GM12878 (cell line): ENCODE data around the gene CAV1. TPM values are rescaled to one million over a fixed set of nuclear protein-coding genes. Genes with fewer than 3 reads are reported as not detected.

Experiments
- ATAC-seq: fragments of 200-7000 bp; cut with Tn5 transposase; 3 replicates; pipeline ENCODE4 v1.9.1; 2020; ENCODE audit warnings: mild to moderate bottlenecking, moderate library complexity
- BruUV-seq: library from RNA; stranded (reverse); fragments of 400-500 nt; replicated peaks from 2 replicates; lab custom pipeline; 2021; lab: Mats Ljungman, UMichigan
- CTCF ChIA-PET: fragments of 300-600 bp; sonication (Branson Sonifier 250); formaldehyde crosslinking; extraction: SDS; loops from one replicate; lab custom pipeline; 2021; ENCODE audit warnings: inconsistent platforms; lab: Yijun Ruan, JAX
- POLR2A ChIA-PET: fragments of 350-600 bp; formaldehyde crosslinking; extraction: SDS; loops from one replicate; lab custom pipeline; 2021; ENCODE audit warnings: inconsistent platforms; lab: Charles Lee
- RAD21 ChIA-PET: fragments of 300-600 bp; sonication (Branson Sonifier 250); formaldehyde crosslinking; loops from one replicate; lab custom pipeline; 2023; ENCODE audit warnings: antibody characterized with exemption; ENCODE audit not compliant: unreplicated experiment; lab: Charles Lee
- SMC1A ChIA-PET: fragments of 300-600 bp; sonication (Branson Sonifier 250); formaldehyde crosslinking; loops from one replicate; lab custom pipeline; 2023; ENCODE audit not compliant: unreplicated experiment, uncharacterized antibody; lab: Charles Lee
- DNase-seq: peaks from one replicate; pipeline ENCODE4 v3.0.0-alpha.2; 2011; ENCODE audit warnings: low read depth, low spot score
- FAIRE-seq: peaks from 3 replicates; lab custom pipeline; 2011; peaks lifted over from hg19 to GRCh38; lab: Jason Lieb, UNC
- H2AFZ ChIP-seq: 2 replicates; pipeline ENCODE4 v1.6.0; 2011; ENCODE audit warnings: low read depth, low read length, control low read depth; ENCODE audit not compliant: control insufficient read depth
- H3K27ac ChIP-seq: 2 replicates; pipeline ENCODE4 v1.5.1; 2011; ENCODE audit warnings: control low read depth; ENCODE audit not compliant: control insufficient read depth, insufficient read depth
- H3K27me3 ChIP-seq, 2 experiments: replicated peaks in 1 of 2; 2 replicates each; pipeline versions ENCODE4 v1.6.0 to v1.6.1; 2011; ENCODE audit warnings: low read length in 1 of 2; ENCODE audit not compliant: control insufficient read depth in 2 of 2, insufficient read depth in 2 of 2
- H3K36me3 ChIP-seq, 2 experiments: 2 replicates each; pipeline ENCODE4 v1.5.1; 2011; ENCODE audit warnings: low read length in 1 of 2; ENCODE audit not compliant: control insufficient read depth in 2 of 2, insufficient read depth in 2 of 2
- H3K4me1 ChIP-seq: 2 replicates; pipeline ENCODE4 v1.6.1; 2011; ENCODE audit warnings: mild to moderate bottlenecking, low read length, moderate library complexity, mixed read lengths; ENCODE audit not compliant: control insufficient read depth, insufficient read depth
- H3K4me2 ChIP-seq: 2 replicates; pipeline ENCODE4 v1.6.0; 2011; ENCODE audit warnings: control low read depth; ENCODE audit not compliant: control insufficient read depth, insufficient read depth
- H3K4me3 ChIP-seq: fragments of 200-600 bp; sonication (generic); 2 replicates; pipeline ENCODE4 v1.5.1; 2016
- H3K79me2 ChIP-seq: 2 replicates; pipeline ENCODE4 v1.6.0; 2011; ENCODE audit warnings: low read length; ENCODE audit not compliant: control insufficient read depth, insufficient read depth
- H3K9ac ChIP-seq: 2 replicates; pipeline ENCODE4 v1.8.0; 2011; ENCODE audit warnings: low read length, control low read depth, mixed read lengths; ENCODE audit not compliant: control insufficient read depth, insufficient read depth
- H3K9me3 ChIP-seq: replicated peaks from 3 replicates; pipeline ENCODE4 v1.5.1; 2011; ENCODE audit warnings: mild to moderate bottlenecking, low read length; ENCODE audit not compliant: control insufficient read depth, insufficient read depth
- H4K20me1 ChIP-seq: 2 replicates; pipeline ENCODE4 v1.6.0; 2011; ENCODE audit not compliant: control insufficient read depth, insufficient read depth
- EED ChIP-seq: sonication (generic); IDR thresholded peaks from 2 replicates; pipeline ENCODE4 v1.6.1; 2016; ENCODE audit warnings: antibody characterized with exemption, low read depth
- EGR1 ChIP-seq, 2 experiments: IDR thresholded peaks; 1 replicate in 1 of 2; 2 replicates in 1 of 2; pipeline ENCODE4 v1.6.1; 2011 to 2012; ENCODE audit warnings: low read depth in 2 of 2, low read length in 2 of 2, borderline replicate concordance in 1 of 2, mild to moderate bottlenecking in 1 of 2, moderate library complexity in 1 of 2
- ETV6 ChIP-seq, 2 experiments: fragments of 450-650 bp in 1 of 2; IDR thresholded peaks in 1 of 2; conservative IDR thresholded peaks in 1 of 2; 2 replicates each; pipeline ENCODE4 v1.6.1; 2014; ENCODE audit warnings: antibody characterized with exemption in 1 of 2, borderline replicate concordance in 1 of 2, low read depth in 1 of 2, mild to moderate bottlenecking in 1 of 2, moderate library complexity in 1 of 2
- FOXM1 ChIP-seq: IDR thresholded peaks from 2 replicates; pipeline ENCODE4 v1.6.1; 2012; ENCODE audit warnings: low read depth, mild to moderate bottlenecking, inconsistent platforms, low read length, moderate library complexity
- IKZF2 ChIP-seq, 2 experiments: fragments of 450-650 bp; IDR thresholded peaks; 2 replicates each; pipeline ENCODE4 v1.6.1; 2017; ENCODE audit warnings: mild to moderate bottlenecking in 2 of 2, moderate library complexity in 2 of 2
- LARP7 ChIP-seq: fragments of 450-650 bp; IDR thresholded peaks from 2 replicates; pipeline ENCODE4 v1.6.1; 2017; ENCODE audit warnings: mild to moderate bottlenecking
- MTA2 ChIP-seq: fragments of 450-650 bp; IDR thresholded peaks from 2 replicates; pipeline ENCODE4 v1.6.1; 2016; ENCODE audit warnings: low read depth, mild to moderate bottlenecking, moderate library complexity
- MTA3 ChIP-seq: IDR thresholded peaks from 2 replicates; pipeline ENCODE4 v1.6.1; 2012; ENCODE audit warnings: low read length, inconsistent platforms, borderline replicate concordance
- PML ChIP-seq: IDR thresholded peaks from 2 replicates; pipeline ENCODE4 v1.6.1; 2012; ENCODE audit warnings: low read length, inconsistent platforms
- RAD51 ChIP-seq: fragments of 450-650 bp; IDR thresholded peaks from 2 replicates; pipeline ENCODE4 v1.6.1; 2016; ENCODE audit warnings: moderate library complexity, mild to moderate bottlenecking, inconsistent platforms
- SRF ChIP-seq, 2 experiments: IDR thresholded peaks; 2 replicates each; pipeline ENCODE4 v1.6.1; 2011; ENCODE audit warnings: low read depth in 2 of 2, low read length in 2 of 2, mild to moderate bottlenecking in 1 of 2, moderate library complexity in 1 of 2
- TARDBP ChIP-seq: IDR thresholded peaks from 2 replicates; pipeline ENCODE4 v1.6.1; 2016; ENCODE audit warnings: borderline replicate concordance
- ZNF24 ChIP-seq: fragments of 450-650 bp; IDR thresholded peaks from 2 replicates; pipeline ENCODE4 v1.6.1; 2017; ENCODE audit warnings: antibody characterized with exemption, mild to moderate bottlenecking
- ZZZ3 ChIP-seq: IDR thresholded peaks from 2 replicates; pipeline ENCODE4 v1.6.1; 2011; ENCODE audit warnings: low read depth; ENCODE audit not compliant: control insufficient read depth, insufficient read length
- in situ Hi-C: fragments of 300-500 bp; cut with MboI; formaldehyde crosslinking; loops from 9 replicates; pipeline ENCODE4 v1.14.3; 2018; ENCODE audit warnings: mixed read lengths
- intact Hi-C: fragments of 100-400 bp; cut with micrococcal nuclease; formaldehyde crosslinking; loops from one replicate; pipeline ENCODE4 v1.14.2; 2022; ENCODE audit not compliant: unreplicated experiment
- polyA plus RNA-seq, 11 experiments: library from polyadenylated mRNA; depleted of rRNA in 4 of 11; unstranded in 6 of 11; stranded (reverse) in 5 of 11; fragments of >200 nt; fragmentation: Nextera tagmentation in 4 of 11; fragmentation: Illumina TruSeq in 1 of 11; extraction: Ambion mirVana in 4 of 11; extraction: Trizol in 1 of 11; gene quantifications; 1 replicate in 1 of 11; 2 replicates in 10 of 11; pipeline versions ENCODE4 v1.2.1 to v1.2.3, GENCODE V29; 2011 to 2016; ENCODE audit warnings: inconsistent platforms in 2 of 11, missing spikeins in 2 of 11, low read depth in 1 of 11
- total RNA-seq, 4 experiments: library from RNA; depleted of rRNA in 3 of 4; stranded (reverse); fragments of >200 nt in 3 of 4; fragmentation: Illumina TruSeq in 1 of 4; extraction: Trizol in 1 of 4; gene quantifications; 2 replicates each; pipeline versions ENCODE4 v1.2.1 to v1.2.3, GENCODE V29; 2013 to 2021

CAV1 gene
- total and polyA plus RNA-seq, 10 of the 15 experiments (the other 5 are each of a cell fraction or from before 2014, with no cell fraction given), result 0.45 to 26.5 (median 2.0) TPM

DNA sequence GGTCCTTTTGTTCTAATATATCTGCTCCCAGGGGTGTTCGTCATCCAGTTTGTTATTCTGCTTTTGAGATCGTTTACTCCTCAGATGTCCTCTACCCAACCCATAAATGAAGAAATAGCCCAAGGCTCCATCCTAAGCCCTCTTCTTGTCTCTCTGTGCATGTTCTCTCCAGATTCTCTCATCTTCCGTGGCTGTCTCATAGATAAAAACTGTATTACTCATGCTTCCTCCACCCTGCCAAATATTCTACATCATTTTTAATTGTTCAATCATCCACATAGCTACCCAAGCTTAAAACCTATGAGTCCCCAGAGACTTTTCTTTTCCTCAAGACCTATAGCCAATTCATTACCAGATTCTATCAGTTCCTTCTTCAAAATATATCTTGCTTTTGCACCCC, 44.9 kb downstream of the CAV1 start (continued):
- TF ChIP-seq ZNF24, result no peak
- no peak for TF ChIP-seq IKZF2 (IDR thresholded peaks at IDR 0.05)
- no peak for TF ChIP-seq TARDBP
- TF ChIP-seq, all 136 proteins: peak for 0

GRCh38 chr7:116570306-116570705, 45.5 kb downstream of the CAV1 start:
- POLR2A ChIA-PET, result no interaction called here
- Histone ChIP-seq H4K20me1 (no peaks in the 10 kb centered on the region), H3K9ac (no peak overlapping the region), H3K27me3 (no peaks in the 10 kb centered on the region), H3K9me3 (no peaks in the 10 kb centered on the region), H3K4me3 (no peak overlapping the region), H3K36me3 (no peaks in the 10 kb centered on the region), H3K79me2 (no peaks in the 10 kb centered on the region), H3K4me1 (peaks cover 9% of the 10 kb centered on the region; the same call in 1 of the 2 replicates), H2AFZ (no peak overlapping the region), H3K4me2 (no peak overlapping the region), H3K27ac (no peak overlapping the region)
- no TSS peak for BruUV-seq
- DNase-seq, result no peak
- intact Hi-C loops, result no loop called here
- RAD21 ChIA-PET, result no interaction called here
- SMC1A ChIA-PET, result interaction anchor here (1.1 to 1.4 kb wide), 3 partner anchors 21 to 40 kb away, joined by 3 to 6 read pairs (median 3); no protein-coding TSS in a partner anchor
- no peak for ATAC-seq
- FAIRE-seq, result no peak
- TF ChIP-seq LARP7 (no peak), FOXM1 (no peak), MTA3 (no peak), SRF (IDR thresholded peaks at IDR 0.05; ENCODE audit: low read depth in 2 of 2, low read length in 2 of 2) (no peak), ETV6 (conservative IDR thresholded peaks at IDR 0.05 in 1 of 2, IDR thresholded peaks at IDR 0.05 in 1 of 2; ENCODE audit: borderline replicate concordance in 1 of 2, low read depth in 1 of 2) (no peak), EED (no peak), PML (no peak), MTA2 (no peak), EGR1 (IDR thresholded peaks at IDR 0.05; ENCODE audit: borderline replicate concordance in 1 of 2, low read depth in 2 of 2, low read length in 2 of 2) (no peak), ZZZ3 (no peak), RAD51 (no peak)
- CTCF ChIA-PET, result no interaction called here
- in situ Hi-C loops, result no loop called here
